ENCODE data around the gene RANBP3.
"Not testable (repeated sequence)": the region's sequence is repeated elsewhere in the genome, so short reads cannot be mapped to it uniquely, and the experiment has no call there.

Gene RANBP3

DNA sequence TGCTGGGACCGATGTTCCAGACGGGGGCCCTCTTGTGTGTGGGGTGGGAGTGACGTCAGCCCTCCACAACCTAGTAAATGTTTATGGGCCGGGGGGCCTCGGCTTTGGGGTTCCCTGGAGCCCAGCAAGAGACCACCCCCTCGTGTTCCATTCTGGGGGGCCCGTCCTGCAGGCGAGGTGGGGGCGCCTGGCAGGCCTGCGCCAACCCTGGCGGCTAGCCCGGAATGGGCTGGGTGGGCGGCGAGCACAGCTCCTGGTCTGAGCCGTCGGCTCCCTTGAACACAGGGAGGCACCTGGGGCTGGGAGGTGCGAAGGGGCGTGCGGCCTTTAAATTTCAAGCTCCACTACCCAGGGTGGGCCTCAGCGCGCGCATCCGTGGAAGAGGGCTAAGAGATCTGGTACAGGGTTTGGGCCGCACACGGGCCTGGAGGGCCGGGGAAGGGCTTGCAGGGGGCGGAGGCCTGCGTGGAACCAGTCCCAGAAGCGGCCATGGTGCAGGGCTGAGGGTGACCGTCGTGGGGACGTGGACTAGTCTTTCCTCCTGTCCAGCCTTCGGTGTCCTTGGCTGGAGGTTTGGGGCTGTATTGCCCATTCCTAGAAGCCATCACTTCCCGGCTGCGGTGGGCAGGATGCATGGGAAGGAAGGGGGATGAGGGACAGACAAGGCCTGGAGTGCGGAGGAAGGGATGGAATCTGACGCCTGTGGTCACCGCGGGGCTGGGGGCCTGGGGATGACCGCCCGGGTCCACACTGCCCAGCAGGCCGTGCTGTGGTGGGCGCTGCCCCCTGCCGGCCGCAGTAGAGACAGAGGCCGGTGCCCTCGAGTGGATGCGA, 85.8 kb downstream of the RANBP3 start:
- DNase-seq (ENCODE audit: insufficient read length, low spot score) (no peak), FAIRE-seq (no peak)

DNA sequence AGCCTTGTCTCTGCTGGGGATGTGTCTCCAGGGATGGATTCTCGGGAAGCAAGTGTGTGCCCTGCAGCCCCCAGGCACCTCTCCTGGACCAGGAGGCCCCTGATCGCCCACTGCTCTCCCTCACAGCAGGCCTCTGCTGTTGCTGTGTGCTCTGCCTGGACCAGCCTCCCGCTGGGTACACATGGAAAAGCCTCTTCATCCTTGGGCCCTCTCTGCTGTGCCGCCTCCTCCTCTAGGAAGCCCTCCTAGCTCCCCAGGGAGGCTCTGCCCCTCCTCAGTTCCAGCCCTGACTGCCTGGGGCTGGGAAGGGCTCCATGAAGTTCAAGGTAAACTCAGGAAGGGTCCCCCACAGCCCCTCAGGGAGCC, 86.4 kb downstream of the RANBP3 start:
- DNase-seq (ENCODE audit: insufficient read length, low spot score): no peak
- no peak for FAIRE-seq

DNA sequence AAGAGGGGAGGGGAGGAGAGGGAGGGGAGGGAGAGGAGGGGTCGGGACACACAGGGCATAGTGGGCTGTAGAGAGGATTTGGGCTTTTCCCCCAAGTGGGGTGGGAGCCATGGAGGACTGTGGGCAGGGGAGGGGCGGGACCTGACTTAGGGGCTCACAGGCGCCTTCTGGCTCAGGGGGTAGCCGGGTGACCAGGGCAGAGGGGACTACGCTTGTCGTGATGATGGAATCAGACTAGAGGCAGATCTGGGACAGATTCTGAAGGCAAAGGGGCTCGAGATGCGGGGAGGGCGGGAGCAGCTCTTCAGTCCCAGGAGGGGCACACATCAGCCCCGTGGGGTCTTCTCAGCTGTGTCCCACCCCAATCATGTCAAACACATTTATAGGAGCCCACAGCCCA, 87.8 kb downstream of the RANBP3 start:
- FAIRE-seq (no peak), DNase-seq (ENCODE audit: insufficient read length, low spot score) (no peak)

DNA sequence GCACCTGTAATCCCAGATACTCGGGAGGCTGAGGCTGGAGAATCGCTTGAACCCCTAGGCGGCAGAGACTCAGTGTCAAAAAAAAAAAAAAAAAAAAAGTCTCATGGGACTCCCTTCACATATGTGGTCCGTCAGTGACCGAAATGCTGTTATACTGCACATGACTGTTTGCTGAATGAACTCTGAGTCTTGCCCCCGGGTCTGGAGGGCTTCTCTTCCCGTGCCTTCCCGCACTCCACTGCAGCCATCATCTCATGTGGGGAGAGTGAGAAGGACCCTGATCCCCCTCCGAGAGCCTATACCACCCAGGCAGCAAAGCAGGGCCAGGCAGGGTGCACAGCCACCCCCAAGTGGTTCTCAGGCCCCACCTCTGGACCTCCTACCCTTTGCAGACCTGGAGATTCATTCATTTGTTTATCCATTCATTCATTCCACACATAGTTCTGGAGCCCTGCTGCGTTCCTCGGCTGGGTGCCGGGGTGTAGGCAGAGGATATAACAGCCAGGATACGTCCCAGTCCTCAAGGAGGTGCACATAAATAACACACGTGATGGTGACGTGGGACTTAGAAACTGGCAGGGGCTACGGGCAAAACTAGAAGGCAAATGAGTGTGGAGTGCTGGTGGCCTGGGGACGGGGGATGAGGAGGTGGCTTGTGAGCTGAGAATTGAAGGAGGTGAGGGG, 88.5 kb downstream of the RANBP3 start:
- FAIRE-seq (no peak), DNase-seq (ENCODE audit: insufficient read length, low spot score) (no peak)

DNA sequence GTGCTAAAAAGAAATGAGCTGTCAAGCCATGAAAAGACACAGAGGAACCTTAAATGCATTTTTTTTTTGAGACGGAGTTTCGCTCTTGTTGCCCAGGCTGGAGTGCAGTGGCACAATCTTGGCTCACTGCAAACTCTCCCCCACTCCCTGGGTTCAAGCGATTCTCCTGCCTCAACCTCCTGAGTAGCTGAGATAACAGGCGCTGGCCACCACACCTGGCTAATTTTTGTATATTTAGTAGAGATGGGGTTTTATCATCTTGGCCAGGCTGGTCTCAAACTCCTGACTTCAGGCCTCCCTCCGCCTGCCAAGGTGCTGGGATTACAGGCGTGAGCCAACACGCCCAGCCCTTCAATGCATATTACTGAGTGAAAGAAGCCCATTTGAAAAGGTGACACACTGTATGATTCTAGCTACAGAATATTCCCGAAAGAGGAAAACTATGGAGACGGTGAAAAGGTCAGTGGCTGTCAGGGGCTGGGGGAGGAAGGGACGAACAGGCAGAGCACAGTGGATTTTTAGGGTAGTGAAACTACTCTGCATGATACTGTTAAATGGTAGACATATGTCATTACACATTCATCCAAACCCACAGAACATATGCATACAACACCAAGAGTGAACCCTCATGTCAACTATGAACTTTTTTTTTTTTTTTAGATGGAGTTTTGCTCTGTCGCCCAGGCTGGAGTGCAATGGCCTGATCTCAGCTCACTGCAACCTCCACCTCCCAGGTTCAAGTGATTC, 93.7 kb downstream of the RANBP3 start:
- not testable (repeated sequence) for DNase-seq (ENCODE audit: insufficient read length, low spot score); FAIRE-seq

DNA sequence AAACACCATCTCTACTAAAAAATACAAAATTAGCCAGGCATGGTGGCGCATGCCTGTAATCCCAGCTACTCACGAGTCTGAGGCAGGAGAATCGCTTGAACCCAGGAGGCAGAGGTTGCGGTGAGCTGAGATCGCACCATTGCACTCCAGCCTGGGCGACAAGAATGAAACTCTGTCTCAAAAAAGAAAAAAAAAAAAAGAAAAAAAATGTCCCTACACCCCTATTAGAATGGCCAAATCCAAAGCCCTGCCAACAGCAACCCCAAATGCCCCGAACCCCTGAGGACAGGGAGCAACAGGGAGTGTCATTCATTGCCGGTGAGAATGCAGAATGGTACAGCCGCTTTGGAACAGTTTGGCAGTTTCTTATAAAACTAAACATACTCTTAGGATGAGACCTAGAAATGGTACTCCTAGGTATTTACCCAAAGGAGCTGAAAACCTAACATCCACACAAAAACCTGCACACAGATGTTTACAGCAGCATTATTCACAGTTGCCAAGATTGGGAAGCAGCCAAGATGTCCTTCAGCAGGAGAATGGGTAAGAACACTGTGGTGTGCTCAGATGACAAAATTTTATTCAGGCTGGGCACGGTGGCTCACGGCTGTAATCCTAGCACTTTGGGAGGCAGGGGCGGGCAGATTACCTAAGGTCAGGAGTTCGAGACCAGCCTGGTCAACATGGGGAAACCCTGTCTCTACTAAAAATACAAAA, 94.6 kb downstream of the RANBP3 start:
- not testable (repeated sequence) for FAIRE-seq; DNase-seq (ENCODE audit: insufficient read length, low spot score)

DNA sequence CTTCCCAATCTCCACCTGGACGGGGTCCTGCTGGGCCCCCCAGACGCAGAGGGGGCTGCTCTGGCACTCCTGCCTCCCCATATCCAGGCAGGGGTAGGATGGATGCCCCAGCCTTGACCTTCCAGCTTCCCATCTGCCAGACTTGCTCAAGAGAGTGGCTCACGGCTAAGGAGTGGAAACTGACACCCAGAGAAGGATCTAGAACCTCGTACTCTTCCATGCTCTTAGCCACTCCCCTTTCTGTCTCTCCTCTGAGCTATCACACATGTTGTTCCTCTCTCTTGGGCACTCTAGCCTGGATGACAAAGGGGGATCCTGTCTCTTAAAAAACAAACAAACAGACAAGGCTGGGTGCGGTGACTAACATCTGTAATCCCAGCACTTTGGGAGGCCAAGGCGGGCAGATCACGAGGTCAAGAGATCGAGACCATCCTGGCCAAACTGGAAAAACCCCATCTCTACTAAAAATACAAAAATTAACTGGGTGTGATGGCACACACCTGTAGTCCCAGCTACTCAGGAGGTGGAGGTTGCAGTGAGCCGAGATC, 95.4 kb downstream of the RANBP3 start:
- no peak for FAIRE-seq
- DNase-seq (ENCODE audit: insufficient read length, low spot score): no peak

DNA sequence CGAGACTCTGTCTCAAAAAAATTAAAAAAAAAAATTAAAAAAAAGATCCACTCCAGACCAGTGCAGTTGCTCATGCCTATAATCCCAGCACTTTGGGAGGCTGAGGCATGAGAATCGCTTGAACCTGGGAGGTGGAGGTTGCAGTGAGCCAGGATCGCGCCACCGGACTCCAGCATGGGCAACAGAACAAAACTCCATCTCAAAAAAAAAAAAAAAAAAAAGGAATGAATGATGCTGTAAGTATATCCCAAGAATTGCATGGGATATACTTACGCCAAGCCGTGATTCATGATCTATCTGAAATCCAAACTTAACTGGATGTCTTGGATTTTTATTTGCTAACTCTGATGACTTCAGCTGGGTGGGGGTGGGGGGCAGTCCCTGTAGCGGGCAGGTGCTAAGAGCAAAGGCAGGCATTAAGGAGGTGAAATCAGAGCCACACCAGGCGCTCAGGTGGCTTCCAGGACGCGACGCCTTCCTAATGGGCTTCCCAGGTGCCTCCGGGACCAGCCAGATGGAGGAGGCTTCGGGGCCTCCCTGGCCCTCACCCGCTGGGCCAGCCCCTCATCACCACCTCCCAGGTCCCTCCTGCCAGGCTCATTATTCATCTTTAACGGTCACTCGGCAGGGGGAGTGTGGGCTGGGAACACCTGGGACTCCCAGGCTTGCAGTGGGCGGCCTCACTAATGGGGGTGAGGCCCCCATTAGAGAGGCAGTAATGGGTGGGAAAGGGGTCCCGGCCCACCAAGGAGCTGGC, 96.2 kb downstream of the RANBP3 start:
- no peak for FAIRE-seq

DNA sequence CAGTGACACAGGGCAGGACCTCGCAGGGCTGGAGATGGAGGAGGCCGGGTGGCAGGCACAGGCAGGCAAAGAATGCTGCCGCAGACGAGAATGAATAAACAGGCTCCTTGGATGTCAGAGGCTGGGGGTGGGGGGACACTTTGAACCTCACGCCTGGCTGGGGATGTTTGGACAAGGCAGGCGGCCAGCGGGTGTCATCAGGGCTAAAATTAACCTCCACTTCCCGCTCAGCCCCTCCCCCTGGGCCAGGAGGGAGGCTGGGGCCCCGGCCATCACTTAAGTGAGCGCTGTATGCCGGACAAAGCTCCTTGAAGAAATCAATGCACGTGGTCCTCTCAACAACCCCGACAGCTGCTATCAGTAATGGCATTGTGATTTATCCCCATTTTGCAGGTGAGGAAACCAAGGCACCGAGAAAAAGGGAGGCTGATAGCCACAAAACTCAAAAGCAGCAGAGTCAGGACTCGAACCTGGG, 97.3 kb downstream of the RANBP3 start:
- DNase-seq (ENCODE audit: insufficient read length, low spot score): no peak

More for the DNA sequence above, 96.2 kb downstream of the RANBP3 start:
- no peak for DNase-seq (ENCODE audit: insufficient read length, low spot score)

DNA sequence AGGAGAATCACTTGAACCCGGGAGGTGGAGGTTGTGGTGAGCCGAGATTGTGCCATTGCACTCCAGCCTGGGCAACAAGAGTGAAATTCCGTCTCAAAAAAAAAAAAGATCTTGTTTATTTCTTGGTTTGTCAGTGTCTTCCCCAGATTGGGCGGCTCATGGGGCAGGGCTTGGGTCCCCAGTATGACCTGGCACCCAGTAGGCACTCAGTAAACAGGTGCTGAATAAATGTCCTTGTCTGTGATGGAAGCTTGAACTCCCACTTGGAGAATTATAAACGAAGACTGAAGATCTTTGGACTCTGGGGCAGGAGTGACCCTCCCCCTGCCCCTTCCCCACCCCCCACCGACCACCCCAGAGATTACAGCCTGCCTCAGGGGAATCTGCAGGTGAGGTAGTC, 97.7 kb downstream of the RANBP3 start:
- FAIRE-seq: no peak
- DNase-seq (ENCODE audit: insufficient read length, low spot score): no peak

More for the DNA sequence above, 97.3 kb downstream of the RANBP3 start:
- FAIRE-seq: no peak

DNA sequence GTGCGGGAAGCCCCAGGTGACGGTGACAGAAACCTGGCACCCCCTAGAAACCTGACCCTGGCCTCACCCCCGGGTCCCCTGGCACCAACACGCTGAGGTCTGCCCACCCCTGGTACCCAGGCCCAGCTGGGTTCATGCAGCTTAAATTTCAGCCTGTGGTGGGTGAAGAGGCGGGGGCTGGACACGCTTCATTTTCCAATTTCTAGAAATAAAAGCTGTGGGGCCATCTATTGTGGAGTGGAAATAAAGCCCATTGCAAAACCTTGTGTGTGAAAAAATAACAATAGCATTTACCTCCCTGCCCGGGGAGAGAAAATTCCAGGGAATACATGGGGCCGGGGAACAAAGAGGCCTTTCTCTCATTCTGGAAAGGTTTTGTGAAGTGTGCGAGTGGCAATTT, 100.1 kb downstream of the RANBP3 start:
- FAIRE-seq (no peak), DNase-seq (ENCODE audit: insufficient read length, low spot score) (no peak)

DNA sequence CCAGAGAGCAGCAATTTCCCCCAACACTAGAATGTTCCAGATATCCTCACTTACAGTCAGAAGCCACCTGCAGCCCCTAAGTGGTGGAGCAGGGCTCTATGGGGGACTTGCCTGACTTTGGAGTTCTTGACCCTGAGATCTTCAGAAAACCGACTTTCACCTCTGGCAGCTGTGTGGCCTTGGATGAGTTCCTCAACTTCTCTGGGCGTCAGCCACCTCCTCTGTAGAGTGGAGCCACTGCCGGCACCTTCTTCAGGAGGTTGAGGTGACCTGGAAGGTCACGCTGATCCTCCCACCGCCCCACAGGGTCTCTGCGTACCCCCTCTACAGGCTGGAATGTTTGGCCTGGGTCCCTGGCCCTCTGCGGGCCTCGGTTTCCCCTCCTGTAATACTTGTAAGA, 100.5 kb downstream of the RANBP3 start:
- DNase-seq (ENCODE audit: insufficient read length, low spot score) (no peak), FAIRE-seq (no peak)

DNA sequence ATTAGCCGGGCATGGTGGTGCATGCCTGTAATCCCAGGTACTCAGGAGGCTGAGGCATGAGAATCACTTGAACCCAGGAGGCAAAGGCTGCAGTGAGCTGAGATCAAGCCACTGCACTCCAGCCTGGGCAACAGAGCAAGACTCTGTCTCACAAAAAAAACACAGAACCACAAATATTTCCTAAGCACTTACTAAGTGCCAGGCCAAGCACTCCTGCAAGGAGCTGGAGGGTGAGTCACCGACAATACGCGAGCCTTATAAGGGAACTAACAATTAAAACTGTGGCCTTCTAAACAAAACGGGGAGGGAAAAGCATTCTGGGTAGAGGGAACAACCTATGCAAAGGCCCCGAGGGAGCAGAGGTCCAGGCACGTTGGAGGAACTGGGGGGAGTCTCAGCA, 103.4 kb downstream of the RANBP3 start:
- DNase-seq (ENCODE audit: insufficient read length, low spot score); FAIRE-seq: not testable (repeated sequence)

DNA sequence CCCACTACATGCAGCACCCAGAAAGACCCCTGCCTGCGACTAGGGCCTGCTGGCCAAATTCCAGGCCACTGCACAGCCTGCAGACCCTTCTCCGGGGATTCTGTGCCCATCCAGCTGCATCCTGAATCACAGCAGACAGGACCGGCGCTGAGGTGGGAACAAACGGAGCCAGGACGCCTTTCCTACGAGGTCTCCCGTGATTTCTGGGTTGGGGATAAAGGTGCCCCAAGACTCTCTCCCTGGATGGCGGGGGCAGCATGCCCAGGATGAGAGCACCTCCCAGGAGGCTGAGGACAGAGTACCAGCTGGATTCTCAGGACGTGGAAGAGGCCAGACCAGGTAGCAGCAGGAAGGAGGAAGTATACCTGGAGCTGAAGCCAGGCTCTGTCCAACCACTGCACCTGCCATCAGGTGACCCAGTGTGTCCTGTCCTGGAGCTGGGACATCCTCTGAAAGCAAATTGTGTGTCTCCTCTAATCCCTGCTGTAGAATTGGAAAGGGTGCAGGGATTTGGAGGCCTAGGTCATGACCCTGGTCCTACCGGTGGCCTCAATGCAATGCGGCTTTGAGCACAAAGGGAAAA, 104.2 kb downstream of the RANBP3 start:
- no peak for FAIRE-seq

DNA sequence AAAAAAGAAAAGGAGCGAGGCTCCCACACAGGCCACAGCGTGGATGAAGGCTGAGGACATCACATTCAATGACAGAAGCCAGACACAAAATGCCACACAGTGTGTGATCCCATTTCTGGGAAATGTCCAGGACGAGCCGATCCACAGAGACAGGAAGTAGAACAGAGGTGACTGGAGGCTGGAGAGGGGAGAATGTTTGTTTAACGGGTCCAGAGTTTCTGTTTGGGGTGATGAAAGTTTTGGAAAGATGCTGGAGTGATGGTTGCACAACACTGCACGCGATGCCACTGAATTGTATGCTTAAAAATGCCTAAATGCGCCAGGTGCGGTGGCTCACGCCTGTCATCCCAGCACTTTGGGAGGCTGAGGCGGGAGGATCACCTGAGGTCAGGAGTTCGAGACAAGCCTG, 107.0 kb downstream of the RANBP3 start:
- no peak for DNase-seq (ENCODE audit: insufficient read length, low spot score)
- FAIRE-seq: no peak

More for the DNA sequence above, 104.2 kb downstream of the RANBP3 start:
- DNase-seq (ENCODE audit: insufficient read length, low spot score): no peak

DNA sequence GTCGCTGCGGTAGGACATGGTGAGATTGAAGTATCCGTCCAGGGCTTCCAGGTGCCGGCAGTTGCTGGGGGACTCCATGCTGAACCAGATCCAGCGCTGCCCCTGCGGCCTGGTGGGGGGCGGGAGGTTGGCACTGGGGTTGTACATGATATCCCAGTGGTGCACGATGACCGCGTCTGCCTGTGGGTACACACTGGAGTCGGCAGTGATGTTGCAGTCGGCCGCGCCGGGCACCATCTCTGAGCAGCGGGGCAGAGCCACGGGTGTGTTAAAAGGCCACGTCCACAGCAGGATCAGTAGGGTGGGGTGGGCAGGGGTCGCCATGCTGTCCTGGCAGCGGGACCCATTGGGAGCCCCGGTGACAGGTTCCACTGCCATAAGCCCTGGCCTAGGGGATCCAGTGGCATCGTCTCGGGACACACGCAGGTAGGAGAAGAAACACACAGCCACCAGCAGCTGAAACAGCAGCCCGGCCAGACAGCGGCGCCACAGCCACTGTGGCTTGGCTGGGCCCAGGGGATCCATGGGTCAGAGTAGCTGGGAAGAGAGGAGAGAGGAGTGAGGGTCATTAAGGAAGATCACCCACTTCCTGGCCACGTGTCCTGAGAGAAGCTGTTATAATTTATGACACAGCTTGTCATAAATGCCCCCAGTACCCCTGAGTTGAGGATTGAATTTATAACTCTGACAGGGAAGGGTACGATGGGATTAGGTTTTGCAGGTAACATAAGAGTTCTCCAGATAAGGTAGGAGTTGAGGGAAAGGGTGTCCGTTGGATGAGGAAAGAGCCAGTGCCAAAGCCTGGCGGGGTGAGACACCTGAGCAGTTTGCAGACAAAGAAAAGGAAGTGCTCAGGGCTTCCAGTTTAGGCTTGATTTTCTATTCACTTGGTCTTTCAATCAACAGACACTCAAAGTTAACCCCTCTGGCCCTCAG, 110.5 kb downstream of the RANBP3 start:
- no peak for FAIRE-seq
- no peak for DNase-seq (ENCODE audit: insufficient read length, low spot score)

All from GM19239 (cell line).